Sigmoid colon (tissue), 4 donors: ENCODE results near the gene CRIP3.

ENCODE experiments used
- CTCF ChIP-seq, 4 experiments: fragments of 450-650 bp in 3 of 4; fragments of 200-600 bp in 1 of 4; IDR thresholded peaks; one replicate each; pipeline ENCODE4 v1.5.1; 2016 to 2019; ENCODE audit warnings: antibody characterized with exemption in 4 of 4, mild to moderate bottlenecking in 3 of 4, moderate library complexity in 2 of 4
- EP300 ChIP-seq, 4 donors: sonication (generic); formaldehyde crosslinking; IDR thresholded peaks; one replicate each; pipeline ENCODE4 v1.6.1; 2017; ENCODE audit warnings: antibody characterized with exemption in 4 of 4
- POLR2AphosphoS5 ChIP-seq, 4 donors: sonication (generic); formaldehyde crosslinking; IDR thresholded peaks; one replicate each; pipeline ENCODE4 v1.6.1; 2017; ENCODE audit warnings: antibody characterized with exemption in 4 of 4

GRCh38 chr6:43277643-43278523, 30.7 kb downstream of the CRIP3 start:
- TF ChIP-seq CTCF (IDR thresholded peaks at IDR 0.05) (no peak), POLR2AphosphoS5 (IDR thresholded peaks at IDR 0.05) (no peak), EP300 (IDR thresholded peaks at IDR 0.05) (no peak)
